Femur (tissue), 1 donor: ENCODE data around the gene TRIM47.

Experiments used
- DNase-seq: peaks from one replicate; pipeline ENCODE4 v3.0.0-alpha.2; 2017

TRIM47 gene

GRCh38 chr17:75908201-75908600 is 29.8 kb upstream of the TRIM47 start:
- peak; percentile 69 for DNase-seq

GRCh38 chr17:75906143-75906884 is 27.9 kb upstream of the TRIM47 start:
- no peak for DNase-seq

GRCh38 chr17:75904749-75905521 is 26.6 kb upstream of the TRIM47 start, which contains the start of gene MRPL38:
Gene MRPL38, minus strand, starts transcription at chr17:75904884. Its CDS starts 9 bp downstream, at chr17:75904875.
- DNase-seq, result peak; percentile 95

- DNase-seq, result no peak
Measured at GRCh38 chr17:75902406-75902805, 24.0 kb upstream of the TRIM47 start.

GRCh38 chr17:75901727-75902126 is 23.3 kb upstream of the TRIM47 start:
- no peak for DNase-seq

- no peak for DNase-seq
Measured at GRCh38 chr17:75900691-75901533, 22.5 kb upstream of the TRIM47 start.

GRCh38 chr17:75899767-75900468 is 21.5 kb upstream of the TRIM47 start:
- DNase-seq, result no peak

- DNase-seq, result no peak
Measured at GRCh38 chr17:75899353-75899752, 21.0 kb upstream of the TRIM47 start.

- DNase-seq, result no peak
Measured at GRCh38 chr17:75898791-75899190, 20.4 kb upstream of the TRIM47 start.

GRCh38 chr17:75898065-75898464 is 19.7 kb upstream of the TRIM47 start:
- no peak for DNase-seq

- peak; percentile 68 for DNase-seq
Measured at GRCh38 chr17:75897160-75898019, 19.0 kb upstream of the TRIM47 start.

- DNase-seq, result peak; percentile 90
Measured at GRCh38 chr17:75896415-75897159, 18.2 kb upstream of the TRIM47 start, which contains the start of gene TRIM65. Gene TRIM65, minus strand, starts transcription at chr17:75896951. Its CDS starts 14 bp downstream, at chr17:75896937.

- DNase-seq, result no peak
Measured at GRCh38 chr17:75895370-75896155, 17.2 kb upstream of the TRIM47 start.

- no peak for DNase-seq
Measured at GRCh38 chr17:75894049-75894733, 15.8 kb upstream of the TRIM47 start.

- DNase-seq, result no peak
Measured at GRCh38 chr17:75893305-75894048, 15.1 kb upstream of the TRIM47 start.

GRCh38 chr17:75892556-75893224 is 14.3 kb upstream of the TRIM47 start:
- no peak for DNase-seq

GRCh38 chr17:75891605-75892555 is 13.5 kb upstream of the TRIM47 start:
- DNase-seq, result no peak
